ENCODE results near the gene SYCE1L. TPM values are rescaled to one million over a fixed set of nuclear protein-coding genes. Genes with fewer than 3 reads are reported as not detected.

SYCE1L gene
- total RNA-seq, 1 experiment from 2014 or later = 1.7 TPM

- intact Hi-C loops (cut with micrococcal nuclease) = loop anchor here (1.0 to 10.0 kb wide), 6 partner anchors 126 to 1382 kb away; partner anchors contain the start of gene CNTNAP4
- no peaks in the 10 kb centered on the region for H3K79me2 ChIP-seq (ENCODE audit: low read length)
- ATAC-seq = no peak
- CTCF ChIA-PET = interaction anchor here (0.5 kb wide), 1 partner anchor 65 kb away, joined by 3 read pairs; no protein-coding TSS in a partner anchor
- H3K9me2 ChIP-seq (replicated peaks; ENCODE audit: low read length) = no peaks in the 10 kb centered on the region
- TF ChIP-seq EZH2phosphoT487 (IDR thresholded peaks at IDR 0.05; ENCODE audit: borderline replicate concordance, low read length) = no peak
- TF ChIP-seq CTCF (conservative IDR thresholded peaks at IDR 0.05; ENCODE audit: low read depth, low read length) = no peak
- no peak for TF ChIP-seq EZH2 (IDR thresholded peaks at IDR 0.05; ENCODE audit: low read length, unreplicated experiment)
- H3F3A ChIP-seq (ENCODE audit: low read length, unreplicated experiment) = no peaks in the 10 kb centered on the region
- peaks cover 14% of the 10 kb centered on the region for H3K27me3 ChIP-seq (ENCODE audit: low read length)
- no peak for DNase-seq
- no peaks in the 10 kb centered on the region for H4K20me1 ChIP-seq (ENCODE audit: low read length)
- H3K4me2 ChIP-seq (ENCODE audit: low read length) = no peak overlapping the region
- H3K27ac ChIP-seq (ENCODE audit: low read length) = no peak overlapping the region
- H3K4me3 ChIP-seq (ENCODE audit: low read length) = no peak overlapping the region
- no peak overlapping the region for H2AFZ ChIP-seq (ENCODE audit: low read length)
- no peaks in the 10 kb centered on the region for H3K36me3 ChIP-seq (ENCODE audit: low read depth, low read length)
- H3K4me1 ChIP-seq (ENCODE audit: insufficient read depth, low read length) = no peaks in the 10 kb centered on the region
- no peak overlapping the region for H3K9ac ChIP-seq (ENCODE audit: low read length)
- POLR2A ChIA-PET (ENCODE audit: unreplicated experiment) = no interaction called here
- BruUV-seq (replicated peaks) = no TSS peak
- H3K9me3 ChIP-seq (ENCODE audit: low read length) = no peaks in the 10 kb centered on the region
Measured at GRCh38 chr16:77170805-77171204, 28.4 kb upstream of the SYCE1L start.

GRCh38 chr16:77171745-77172635 is 27.2 kb upstream of the SYCE1L start:
- no TSS peak for BruUV-seq (replicated peaks)
- ChIA-PET POLR2A (ENCODE audit: unreplicated experiment) (no interaction called here), CTCF (interaction anchor here (0.5 to 0.9 kb wide), 2 partner anchors 165 to 368 kb away, joined by 3 to 4 read pairs; no protein-coding TSS in a partner anchor)
- H3K79me2 ChIP-seq (ENCODE audit: low read length) = no peaks in the 10 kb centered on the region
- H4K20me1 ChIP-seq (ENCODE audit: low read length) = no peaks in the 10 kb centered on the region
- no peak overlapping the region for H3K27ac ChIP-seq (ENCODE audit: low read length)
- no peaks in the 10 kb centered on the region for H3F3A ChIP-seq (ENCODE audit: low read length, unreplicated experiment)
- no peak overlapping the region for H2AFZ ChIP-seq (ENCODE audit: low read length)
- H3K27me3 ChIP-seq (ENCODE audit: low read length) = peaks cover 10% of the 10 kb centered on the region
- intact Hi-C loops (cut with micrococcal nuclease) = loop anchor here (1.0 to 10.0 kb wide), 6 partner anchors 127 to 1383 kb away; partner anchors contain the start of gene CNTNAP4
- no peaks in the 10 kb centered on the region for H3K9me3 ChIP-seq (ENCODE audit: low read length)
- ATAC-seq (peak; percentile 58), DNase-seq (peak; percentile 76)
- no peak overlapping the region for H3K9ac ChIP-seq (ENCODE audit: low read length)
- H3K4me1 ChIP-seq (ENCODE audit: insufficient read depth, low read length) = no peaks in the 10 kb centered on the region
- no peaks in the 10 kb centered on the region for H3K9me2 ChIP-seq (replicated peaks; ENCODE audit: low read length)
- H3K4me2 ChIP-seq (ENCODE audit: low read length) = no peak overlapping the region
- no peaks in the 10 kb centered on the region for H3K36me3 ChIP-seq (ENCODE audit: low read depth, low read length)
- no peak overlapping the region for H3K4me3 ChIP-seq (ENCODE audit: low read length)
- TF ChIP-seq CTCF (conservative IDR thresholded peaks at IDR 0.05; ENCODE audit: low read depth, low read length) = peak; percentile 71
- no peak for TF ChIP-seq EZH2 (IDR thresholded peaks at IDR 0.05; ENCODE audit: low read length, unreplicated experiment)
- no peak for TF ChIP-seq EZH2phosphoT487 (IDR thresholded peaks at IDR 0.05; ENCODE audit: borderline replicate concordance, low read length)

GRCh38 chr16:77172951-77173350 is 26.3 kb upstream of the SYCE1L start:
- Histone ChIP-seq H3K9ac (ENCODE audit: low read length) (no peak overlapping the region), H3K9me2 (replicated peaks; ENCODE audit: low read length) (no peaks in the 10 kb centered on the region), H3K9me3 (ENCODE audit: low read length) (no peaks in the 10 kb centered on the region), H4K20me1 (ENCODE audit: low read length) (no peaks in the 10 kb centered on the region), H3K4me1 (ENCODE audit: insufficient read depth, low read length) (no peaks in the 10 kb centered on the region), H3F3A (ENCODE audit: low read length, unreplicated experiment) (no peaks in the 10 kb centered on the region), H3K27ac (ENCODE audit: low read length) (no peak overlapping the region), H2AFZ (ENCODE audit: low read length) (no peak overlapping the region), H3K36me3 (ENCODE audit: low read depth, low read length) (no peaks in the 10 kb centered on the region), H3K27me3 (ENCODE audit: low read length) (peaks cover 3% of the 10 kb centered on the region; the same call in 1 of the 2 replicates), H3K79me2 (ENCODE audit: low read length) (no peaks in the 10 kb centered on the region), H3K4me2 (ENCODE audit: low read length) (no peak overlapping the region), H3K4me3 (ENCODE audit: low read length) (no peak overlapping the region)
- ChIA-PET POLR2A (ENCODE audit: unreplicated experiment) (no interaction called here), CTCF (no interaction called here)
- intact Hi-C loops (cut with micrococcal nuclease) = loop anchor here (5.0 to 10.0 kb wide), 4 partner anchors 128 to 1371 kb away; partner anchors contain the start of gene CNTNAP4
- no peak for ATAC-seq
- BruUV-seq (replicated peaks) = no TSS peak
- DNase-seq = no peak
- no peak for TF ChIP-seq EZH2phosphoT487 (IDR thresholded peaks at IDR 0.05; ENCODE audit: borderline replicate concordance, low read length)
- no peak for TF ChIP-seq EZH2 (IDR thresholded peaks at IDR 0.05; ENCODE audit: low read length, unreplicated experiment)
- TF ChIP-seq CTCF (conservative IDR thresholded peaks at IDR 0.05; ENCODE audit: low read depth, low read length) = no peak
